Hematopoietic multipotent progenitor cell treated with erythropoietin and hydrocortisone succinate and interleukin-3 and kit ligand, for 4 days (in vitro differentiated cells): ENCODE measurements around the gene DPRX.

Experiments used
- DNase-seq: peaks from one replicate; pipeline ENCODE4 v3.0.0-alpha.2; 2015

The DPRX gene, protein sequence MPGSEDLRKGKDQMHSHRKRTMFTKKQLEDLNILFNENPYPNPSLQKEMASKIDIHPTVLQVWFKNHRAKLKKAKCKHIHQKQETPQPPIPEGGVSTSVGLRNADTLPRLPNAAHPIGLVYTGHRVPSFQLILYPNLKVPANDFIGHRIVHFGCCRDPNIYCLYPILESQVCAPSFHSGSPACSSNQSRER

DNA sequence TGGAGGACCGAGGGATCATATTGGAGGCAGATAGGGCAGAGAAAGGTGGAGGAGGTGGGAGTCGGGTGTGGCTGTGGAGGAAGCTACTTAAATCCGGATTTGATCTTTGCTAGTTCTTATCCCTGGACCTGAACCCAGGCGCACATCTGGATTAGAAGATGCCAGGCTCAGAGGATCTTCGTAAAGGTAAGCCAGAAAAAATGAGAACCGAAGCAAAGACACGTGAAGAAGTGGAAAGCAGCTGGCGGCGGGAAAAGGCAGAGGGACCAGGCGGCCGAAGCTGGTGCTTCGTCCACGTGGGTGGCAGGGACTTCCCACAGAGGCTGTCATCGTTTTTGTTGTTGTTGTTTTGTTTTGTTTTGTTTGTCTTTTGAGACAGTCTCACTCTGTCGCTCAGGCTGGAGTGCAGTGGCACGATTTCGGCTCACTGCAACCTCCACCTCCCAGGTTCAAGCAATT, at the start of gene DPRX:
DPRX (plus strand) TSS at position 51 of the 459 bp plus-strand sequence; CDS start at position 159, 108 bp downstream.
- no peak for DNase-seq

GRCh38 chr19:53583181-53583580, 48.6 kb upstream of the DPRX start:
- no peak for DNase-seq

DNA sequence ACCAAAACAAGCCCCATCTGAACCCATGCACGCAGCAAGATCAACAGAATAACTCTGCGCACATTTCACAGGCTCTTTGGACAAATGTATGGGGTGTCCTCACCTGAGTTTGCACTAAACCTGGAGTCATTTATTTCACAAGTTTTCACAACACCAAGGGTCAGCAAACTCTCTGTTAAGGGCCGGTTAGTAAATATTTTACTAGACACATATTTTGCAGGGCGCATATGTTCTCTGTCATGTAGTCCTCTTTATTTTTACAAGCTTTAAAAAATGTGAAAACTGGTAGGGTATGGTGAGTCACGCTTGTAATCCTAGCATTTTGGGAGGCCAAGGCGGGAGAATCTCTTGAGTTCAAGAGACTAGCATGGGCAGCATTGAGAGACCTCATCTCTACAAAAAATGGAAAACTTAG, 45.5 kb upstream of the DPRX start:
- no peak for DNase-seq

- no peak for DNase-seq
These were observed 36.8 kb upstream of the DPRX start for GRCh38 chr19:53594811-53595509.

- no peak for DNase-seq
These were observed 36.3 kb upstream of the DPRX start for GRCh38 chr19:53595510-53595867.

DNA sequence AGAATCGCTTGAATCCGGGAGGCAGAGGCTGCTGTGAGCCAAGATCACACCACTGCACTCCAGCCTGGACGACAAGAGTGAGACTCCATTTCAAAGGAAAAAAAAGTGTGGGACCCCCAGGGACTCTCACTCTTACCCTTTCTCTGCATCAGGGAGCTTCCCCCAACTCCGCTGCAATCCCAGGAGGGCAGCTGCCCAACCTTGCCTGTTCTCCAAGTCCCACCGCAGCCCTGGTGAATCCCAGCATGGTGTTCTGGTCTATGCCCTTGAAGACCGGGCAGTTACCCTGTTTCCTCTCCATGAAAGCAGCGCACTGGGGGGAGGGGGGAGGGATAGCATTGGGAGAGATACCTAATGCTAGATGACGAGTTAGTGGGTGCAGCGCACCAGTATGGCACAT, 35.7 kb upstream of the DPRX start:
- no peak for DNase-seq

DNA sequence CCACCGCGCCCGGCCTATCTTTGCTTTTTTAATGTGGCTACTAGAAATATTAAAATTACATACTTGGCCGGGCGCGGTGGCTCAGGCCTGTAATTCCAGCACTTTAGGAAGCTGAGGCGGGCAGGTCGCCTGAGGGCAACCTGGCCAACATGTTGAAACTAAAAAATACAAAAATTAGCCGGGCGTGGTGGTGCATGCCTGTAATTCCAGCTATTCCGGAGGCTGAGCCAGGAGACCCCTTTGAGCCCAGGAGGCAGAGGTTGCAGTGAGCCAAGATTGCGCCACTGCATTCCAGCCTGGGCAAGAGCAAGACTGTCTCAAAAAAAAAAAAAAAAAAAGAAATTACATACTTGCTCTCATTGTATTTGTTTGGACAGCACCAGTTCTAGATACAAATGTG, 34.8 kb upstream of the DPRX start:
- DNase-seq, result no peak

- no peak for DNase-seq
These were observed 33.4 kb upstream of the DPRX start for GRCh38 chr19:53598361-53598760.

- DNase-seq, result no peak
These were observed 31.6 kb upstream of the DPRX start for GRCh38 chr19:53600217-53600616.

GRCh38 chr19:53606031-53606430, 25.8 kb upstream of the DPRX start:
- DNase-seq, result no peak

- no peak for DNase-seq
These were observed 23.4 kb upstream of the DPRX start for GRCh38 chr19:53608381-53608780.

DNA sequence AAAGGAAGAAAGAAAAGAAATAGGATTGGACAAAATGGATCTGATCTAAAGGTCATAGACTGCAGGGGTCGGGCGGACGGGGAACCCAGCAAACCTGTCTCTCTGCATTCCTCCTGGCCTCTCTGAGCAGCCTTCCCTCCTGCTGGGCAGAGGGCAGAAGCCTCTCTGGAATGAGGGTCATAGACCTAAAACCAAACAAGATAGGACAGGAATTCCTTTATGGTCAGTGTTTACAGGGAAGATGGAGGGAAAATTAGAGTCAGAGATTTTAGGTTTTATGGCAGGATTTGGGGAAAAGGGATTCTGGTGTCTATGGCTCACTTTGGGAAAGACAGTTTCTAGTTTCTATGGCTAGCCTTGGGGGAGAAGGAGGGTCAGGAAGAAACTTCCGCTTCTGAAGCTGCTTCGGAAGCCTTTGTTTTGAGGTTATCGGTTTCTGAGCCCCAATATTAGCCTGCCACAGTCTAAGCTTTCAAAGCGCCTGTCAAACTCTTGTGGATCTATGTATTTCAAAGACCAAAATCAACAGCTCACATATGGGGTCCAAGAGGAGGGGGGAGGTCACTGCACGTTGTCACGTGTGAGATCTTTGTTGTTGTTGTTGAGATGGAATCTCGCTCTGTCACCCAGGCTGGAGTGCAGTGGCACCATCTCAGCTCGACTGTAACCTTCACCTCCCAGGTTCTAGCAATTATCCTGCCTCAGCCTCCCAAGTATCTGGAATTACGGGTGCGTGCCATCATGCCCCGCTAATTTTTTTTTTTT, 18.9 kb upstream of the DPRX start:
- DNase-seq, result no peak

GRCh38 chr19:53621885-53622740, 9.7 kb upstream of the DPRX start:
- peak; percentile 63 for DNase-seq

- DNase-seq, result peak; percentile 59
These were observed 6.8 kb upstream of the DPRX start for GRCh38 chr19:53624771-53625545.

DNA sequence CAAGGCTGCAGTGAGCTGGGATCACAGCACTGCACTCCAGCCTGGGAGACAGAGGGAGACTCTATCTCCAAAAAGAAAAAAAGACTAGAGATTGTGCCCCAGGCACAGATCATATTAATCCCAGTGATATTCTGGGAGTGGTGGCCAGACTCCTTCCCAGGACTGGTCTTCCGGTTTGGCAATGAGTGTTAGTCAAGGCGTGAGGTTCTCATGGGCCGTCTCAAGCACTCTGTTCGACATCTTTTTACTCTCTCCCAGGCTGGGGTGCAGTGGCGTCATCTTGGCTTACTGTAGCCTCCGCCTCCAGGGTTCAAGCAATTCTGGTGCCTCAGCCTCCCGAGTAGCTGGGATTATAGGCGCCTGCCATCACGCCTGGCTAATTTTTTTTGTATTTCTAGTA, 5.3 kb upstream of the DPRX start:
- no peak for DNase-seq

- no peak for DNase-seq
These were observed 4.8 kb upstream of the DPRX start for GRCh38 chr19:53626976-53627375.

- no peak for DNase-seq
These were observed 3.0 kb downstream of the DPRX start for GRCh38 chr19:53634768-53635167.

- DNase-seq, result no peak
These were observed 7.7 kb downstream of the DPRX start for GRCh38 chr19:53639471-53639870.

- no peak for DNase-seq
These were observed 10.7 kb downstream of the DPRX start for GRCh38 chr19:53642381-53643099.

DNA sequence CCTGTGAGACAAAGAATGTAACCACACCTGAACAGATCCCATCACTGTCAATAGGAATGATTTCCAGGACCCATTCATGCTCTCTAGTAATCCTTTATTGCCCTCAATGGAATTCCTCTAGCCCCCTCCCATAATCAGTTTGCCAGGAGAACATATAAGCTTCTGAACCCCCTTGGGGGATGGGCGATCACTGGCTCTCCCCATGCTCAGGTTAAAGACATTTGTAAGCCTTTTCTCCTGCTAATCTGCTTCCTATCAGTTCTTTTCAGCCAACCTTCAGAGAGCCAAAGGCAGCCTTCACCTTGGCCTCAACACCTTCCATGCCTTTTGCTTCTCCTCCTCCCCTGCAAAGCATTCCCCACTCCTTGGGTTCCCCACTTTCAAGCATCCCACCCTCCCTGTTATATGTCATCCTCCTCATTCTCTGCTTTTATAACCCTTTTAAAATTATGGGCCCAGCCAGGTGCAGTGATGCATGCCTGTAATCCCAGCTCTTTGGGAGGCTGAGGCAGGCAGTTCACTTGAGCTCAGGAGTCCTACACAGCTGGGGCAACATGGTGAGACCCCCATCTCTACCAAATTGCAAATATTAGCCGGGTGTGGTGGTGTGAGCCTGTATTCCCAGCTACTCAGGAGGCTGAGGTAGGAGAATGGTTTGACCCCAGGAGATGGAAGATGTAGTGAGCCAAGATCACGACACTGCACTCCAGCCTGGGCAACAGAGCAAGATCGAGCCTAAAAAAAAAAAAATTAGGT, 12.4 kb downstream of the DPRX start:
- no peak for DNase-seq

GRCh38 chr19:53646144-53646543, 14.3 kb downstream of the DPRX start:
- DNase-seq, result no peak
